Upper lobe of right lung (tissue), 1 donor: ENCODE results near the gene USP1. TPM values are rescaled to one million over a fixed set of nuclear protein-coding genes. Genes with fewer than 3 reads are reported as not detected.

ENCODE experiments used
- ATAC-seq: fragments of 200-7000 bp; cut with Tn5 transposase; one replicate; pipeline ENCODE4 v1.9.1; 2020; ENCODE audit warnings: mild to moderate bottlenecking, moderate library complexity
- DNase-seq: peaks from one replicate; pipeline ENCODE4 v3.0.0-alpha.2; 2020
- H3K27ac ChIP-seq: fragments of 200-600 bp; one replicate; pipeline ENCODE4 v1.8.0; 2022
- H3K27me3 ChIP-seq: fragments of 200-600 bp; one replicate; pipeline ENCODE4 v1.8.0; 2022; ENCODE audit warnings: mild to moderate bottlenecking
- H3K36me3 ChIP-seq: fragments of 200-600 bp; one replicate; pipeline ENCODE4 v1.8.0; 2022
- H3K4me1 ChIP-seq: fragments of 200-600 bp; one replicate; pipeline ENCODE4 v1.8.0; 2022
- H3K4me3 ChIP-seq: fragments of 200-600 bp; one replicate; pipeline ENCODE4 v1.8.0; 2022; ENCODE audit warnings: mild to moderate bottlenecking
- H3K9me3 ChIP-seq: fragments of 200-600 bp; one replicate; pipeline ENCODE4 v1.8.0; 2022
- intact Hi-C: fragments of 100-400 bp; cut with DNase I; formaldehyde crosslinking; loops from one replicate; pipeline ENCODE4 v1.11.0; 2022
- total RNA-seq: library from RNA; stranded (reverse); fragmentation: NEBNext Ultra II Directional; extraction: Animal tissue kit (Norgen Biotek cat#: 25700); gene quantifications from one replicate; pipeline ENCODE4 v1.2.1, GENCODE V29; 2021
- TF ChIP-seq, protein P1 (sequence below): fragments of 200-600 bp; IDR thresholded peaks from one replicate; pipeline ENCODE4 v1.8.0; 2022; ENCODE audit warnings: antibody characterized with exemption
- donor health status: DM: no; HTN: yes; CAD: no; lungs with severe emphysema.

Gene USP1
- total RNA-seq, 1 donor from 2014 or later = 23.8 TPM

DNA sequence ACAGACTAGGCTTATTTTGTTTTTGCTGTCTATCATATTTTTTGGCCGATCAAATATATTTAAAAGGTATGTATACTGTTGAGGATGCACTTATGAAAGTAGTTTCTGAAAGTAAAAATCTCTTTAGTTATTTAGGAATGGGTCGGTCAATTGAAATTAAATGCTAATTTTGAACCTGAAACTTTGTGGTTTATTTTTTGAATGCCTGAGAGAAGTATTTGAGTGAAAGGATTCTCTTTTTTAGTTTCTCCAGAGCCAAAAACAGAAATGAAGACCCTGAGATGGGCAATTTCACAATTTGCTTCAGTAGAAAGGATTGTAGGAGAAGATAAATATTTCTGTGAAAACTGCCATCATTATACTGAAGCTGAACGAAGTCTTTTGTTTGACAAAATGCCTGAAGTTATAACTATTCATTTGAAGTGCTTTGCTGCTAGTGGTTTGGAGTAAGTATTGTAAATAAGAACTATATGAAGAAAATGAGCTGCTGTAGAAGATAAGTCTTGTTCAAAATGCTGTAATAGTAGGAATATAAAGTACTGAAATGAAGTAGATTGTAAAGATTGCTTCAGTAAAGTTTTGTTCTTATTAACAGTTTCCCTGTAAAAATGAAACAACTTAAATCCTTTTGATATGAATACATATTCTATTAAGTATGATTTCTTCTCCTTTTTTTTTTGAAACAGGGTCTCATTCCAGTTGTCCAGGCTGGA lies 11.5 kb downstream of the USP1 start:
- Histone ChIP-seq H3K27me3 (no peaks in the 10 kb centered on the region), H3K9me3 (no peaks in the 10 kb centered on the region), H3K4me1 (no peaks in the 10 kb centered on the region), H3K4me3 (no peak overlapping the region), H3K36me3 (peaks cover 84% of the 10 kb centered on the region), H3K27ac (no peak overlapping the region)
- ATAC-seq (no peak), DNase-seq (no peak)
- intact Hi-C loops = no loop called here
- TF ChIP-seq, protein P1, sequence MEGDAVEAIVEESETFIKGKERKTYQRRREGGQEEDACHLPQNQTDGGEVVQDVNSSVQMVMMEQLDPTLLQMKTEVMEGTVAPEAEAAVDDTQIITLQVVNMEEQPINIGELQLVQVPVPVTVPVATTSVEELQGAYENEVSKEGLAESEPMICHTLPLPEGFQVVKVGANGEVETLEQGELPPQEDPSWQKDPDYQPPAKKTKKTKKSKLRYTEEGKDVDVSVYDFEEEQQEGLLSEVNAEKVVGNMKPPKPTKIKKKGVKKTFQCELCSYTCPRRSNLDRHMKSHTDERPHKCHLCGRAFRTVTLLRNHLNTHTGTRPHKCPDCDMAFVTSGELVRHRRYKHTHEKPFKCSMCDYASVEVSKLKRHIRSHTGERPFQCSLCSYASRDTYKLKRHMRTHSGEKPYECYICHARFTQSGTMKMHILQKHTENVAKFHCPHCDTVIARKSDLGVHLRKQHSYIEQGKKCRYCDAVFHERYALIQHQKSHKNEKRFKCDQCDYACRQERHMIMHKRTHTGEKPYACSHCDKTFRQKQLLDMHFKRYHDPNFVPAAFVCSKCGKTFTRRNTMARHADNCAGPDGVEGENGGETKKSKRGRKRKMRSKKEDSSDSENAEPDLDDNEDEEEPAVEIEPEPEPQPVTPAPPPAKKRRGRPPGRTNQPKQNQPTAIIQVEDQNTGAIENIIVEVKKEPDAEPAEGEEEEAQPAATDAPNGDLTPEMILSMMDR = no peak

DNA sequence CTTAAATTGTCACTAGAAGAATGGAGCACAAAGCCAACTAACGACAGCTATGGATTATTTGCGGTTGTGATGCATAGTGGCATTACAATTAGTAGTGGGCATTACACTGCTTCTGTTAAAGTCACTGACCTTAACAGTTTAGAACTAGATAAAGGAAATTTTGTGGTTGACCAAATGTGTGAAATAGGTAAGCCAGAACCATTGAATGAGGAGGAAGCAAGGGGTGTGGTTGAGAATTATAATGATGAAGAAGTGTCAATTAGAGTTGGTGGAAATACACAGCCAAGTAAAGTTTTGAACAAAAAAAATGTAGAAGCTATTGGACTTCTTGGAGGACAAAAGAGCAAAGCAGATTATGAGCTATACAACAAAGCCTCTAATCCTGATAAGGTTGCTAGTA lies 13.5 kb downstream of the USP1 start:
- Histone ChIP-seq H3K36me3 (peaks cover 87% of the 10 kb centered on the region), H3K4me3 (no peak overlapping the region), H3K9me3 (no peaks in the 10 kb centered on the region), H3K27me3 (no peaks in the 10 kb centered on the region), H3K27ac (no peak overlapping the region), H3K4me1 (no peaks in the 10 kb centered on the region)
- intact Hi-C loops = no loop called here
- TF ChIP-seq, protein P1 = no peak
- ATAC-seq = no peak
- DNase-seq = no peak

DNA sequence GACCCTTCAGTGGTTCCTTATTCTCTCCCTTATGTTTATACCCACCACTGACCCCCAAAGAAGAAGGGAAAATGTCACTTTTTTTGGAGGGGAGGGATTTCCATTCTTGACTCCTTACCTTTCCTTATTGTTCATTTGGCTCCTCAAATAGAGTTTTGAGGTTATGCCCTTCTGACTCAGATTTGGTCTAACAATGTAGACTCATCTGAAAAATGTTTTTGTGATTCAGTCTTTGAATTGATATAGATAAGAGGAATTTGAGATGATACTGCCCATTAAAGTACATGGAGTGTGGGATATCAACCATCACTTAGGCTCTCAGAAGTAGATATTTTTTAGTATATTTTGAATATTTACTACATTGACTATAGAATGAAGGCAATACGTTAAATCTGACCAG lies 16.1 kb downstream of the USP1 start:
- H3K27me3 ChIP-seq = no peaks in the 10 kb centered on the region
- no peak overlapping the region for H3K4me3 ChIP-seq
- peaks cover 85% of the 10 kb centered on the region for H3K36me3 ChIP-seq
- TF ChIP-seq, protein P1 = no peak
- H3K27ac ChIP-seq = no peak overlapping the region
- ATAC-seq (no peak), DNase-seq (no peak)
- H3K4me1 ChIP-seq = no peaks in the 10 kb centered on the region
- intact Hi-C loops = no loop called here
- H3K9me3 ChIP-seq = no peaks in the 10 kb centered on the region

DNA sequence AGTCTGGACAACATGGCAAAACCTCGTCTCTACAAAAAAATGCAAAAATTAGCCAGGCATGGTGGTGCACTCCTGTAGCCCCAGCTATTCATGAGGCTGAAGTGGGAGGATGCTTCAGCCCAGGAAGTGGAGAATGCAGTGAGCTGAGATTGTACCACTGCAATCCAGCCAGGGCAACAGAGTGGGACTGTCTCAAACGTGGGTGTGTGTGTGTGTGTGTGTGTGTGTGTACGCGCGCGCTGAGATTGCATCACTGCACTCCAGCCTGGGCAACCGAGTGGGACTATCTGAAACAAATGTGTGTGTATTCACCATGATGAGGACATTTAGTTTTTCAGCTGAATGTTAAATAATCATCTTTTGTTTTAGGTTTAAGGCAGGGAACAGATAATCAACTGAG lies 21.1 kb downstream of the USP1 start:
- Histone ChIP-seq H3K9me3 (no peaks in the 10 kb centered on the region), H3K4me1 (no peaks in the 10 kb centered on the region), H3K36me3 (peaks cover 40% of the 10 kb centered on the region), H3K27me3 (no peaks in the 10 kb centered on the region), H3K27ac (no peak overlapping the region), H3K4me3 (no peak overlapping the region)
- no peak for ATAC-seq
- intact Hi-C loops = no loop called here
- TF ChIP-seq, protein P1 = no peak
- no peak for DNase-seq

DNA sequence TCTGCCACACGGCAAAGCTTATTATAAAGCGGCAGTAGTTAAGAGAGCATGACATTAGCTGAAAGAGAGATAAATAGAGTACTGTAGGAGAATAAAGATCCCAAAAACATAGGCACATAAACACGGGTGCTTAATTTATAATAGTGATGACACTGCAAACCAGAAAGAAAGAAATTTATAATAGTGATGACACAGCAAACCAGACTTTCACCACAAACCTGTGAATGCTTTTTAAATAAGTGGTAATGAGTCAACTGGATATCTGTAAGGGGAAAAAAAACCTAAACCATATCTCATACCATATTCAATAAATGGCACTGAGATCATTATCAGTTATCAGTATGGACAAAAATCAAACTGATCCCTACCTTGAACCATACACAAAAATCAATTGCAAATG lies 25.5 kb downstream of the USP1 start:
- Histone ChIP-seq H3K36me3 (peaks cover 9% of the 10 kb centered on the region), H3K9me3 (no peaks in the 10 kb centered on the region), H3K4me1 (no peaks in the 10 kb centered on the region), H3K4me3 (no peak overlapping the region), H3K27me3 (no peaks in the 10 kb centered on the region), H3K27ac (no peak overlapping the region)
- no peak for DNase-seq
- TF ChIP-seq, protein P1 = no peak
- ATAC-seq = no peak
- intact Hi-C loops = no loop called here

DNA sequence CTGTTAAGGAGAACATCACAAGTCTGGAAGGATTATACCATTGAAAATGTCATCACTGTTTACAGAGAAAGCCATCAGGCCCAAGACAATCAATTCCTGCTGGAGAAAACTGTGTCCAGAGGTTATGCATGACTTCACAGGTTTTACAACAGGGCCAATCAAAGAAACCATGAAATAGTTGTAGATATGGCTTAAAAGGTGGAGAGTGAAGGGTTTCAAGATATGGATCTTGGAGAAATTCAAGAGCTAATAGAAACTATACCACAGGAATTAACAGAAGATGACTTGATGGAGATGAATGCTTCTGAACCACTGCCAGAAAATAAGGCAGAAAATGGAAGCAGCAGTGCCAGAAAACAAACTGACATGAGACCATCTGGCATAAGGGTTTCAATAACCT lies 30.2 kb downstream of the USP1 start:
- Histone ChIP-seq H3K4me3 (no peak overlapping the region), H3K36me3 (peaks cover 24% of the 10 kb centered on the region), H3K27me3 (no peaks in the 10 kb centered on the region), H3K27ac (no peak overlapping the region), H3K9me3 (no peaks in the 10 kb centered on the region), H3K4me1 (no peaks in the 10 kb centered on the region)
- ATAC-seq (no peak), DNase-seq (no peak)
- intact Hi-C loops = no loop called here
- TF ChIP-seq, protein P1 = no peak
